ENCODE data around the gene TANC1. TPM values are rescaled to one million over a fixed set of nuclear protein-coding genes. Genes with fewer than 3 reads are reported as not detected.

Gene TANC1
- total RNA-seq, 1 donor from 2014 or later: 43.7 TPM

Small RNAs within 50 kb of the gene (small RNA-seq; reads per million reads assigned to genes)
- gene MIR6888 (ENCODE audit: low replicate concordance) (0.09 reads per million), gene RNU2-21P (ENCODE audit: low replicate concordance) (not detected), gene RNU6-580P (ENCODE audit: low replicate concordance) (not detected)

Other genes with a start within 250 kb of the TANC1 start
- gene DAPL1, start 173.3 kb upstream of the TANC1 start, total RNA-seq: 41.6 TPM